HG03558 (cell line): ENCODE data around the gene SRD5A2.
"Not testable (repeated sequence)": the region's sequence is repeated elsewhere in the genome, so short reads cannot be mapped to it uniquely, and the experiment has no call there.

Experiments used
- ATAC-seq: cut with Tn5 transposase; IDR thresholded peaks from one replicate; pipeline ENCODE4 v1.9.1; 2021; ENCODE audit warnings: moderate number of reproducible peaks; ENCODE audit not compliant: unreplicated experiment; ENCODE audit errors: extremely low read depth

Gene SRD5A2

DNA sequence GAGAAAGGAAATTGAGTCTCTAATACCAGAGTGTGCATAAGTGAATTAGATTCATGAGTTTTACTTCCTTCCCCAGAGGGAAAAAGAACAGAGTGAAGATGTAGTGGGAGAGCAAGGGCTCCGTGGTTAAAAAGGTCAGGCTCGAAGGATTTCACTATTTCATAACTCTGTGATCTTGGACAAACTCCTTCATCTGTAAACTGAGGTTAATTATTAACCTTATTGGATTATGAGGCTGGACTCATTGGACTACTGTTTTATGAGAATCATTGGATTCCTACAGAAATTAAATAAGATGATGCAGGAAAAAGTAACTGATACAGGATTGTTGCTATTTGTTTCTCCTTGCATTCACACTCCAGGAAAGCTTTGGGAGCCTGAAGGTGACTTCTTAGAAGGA, 45.0 kb downstream of the SRD5A2 start:
- ATAC-seq = no peak

- ATAC-seq = no peak
Observed at GRCh38 chr2:31534636-31535035, 46.1 kb downstream of the SRD5A2 start.

GRCh38 chr2:31533036-31533435, 47.7 kb downstream of the SRD5A2 start:
- no peak for ATAC-seq

DNA sequence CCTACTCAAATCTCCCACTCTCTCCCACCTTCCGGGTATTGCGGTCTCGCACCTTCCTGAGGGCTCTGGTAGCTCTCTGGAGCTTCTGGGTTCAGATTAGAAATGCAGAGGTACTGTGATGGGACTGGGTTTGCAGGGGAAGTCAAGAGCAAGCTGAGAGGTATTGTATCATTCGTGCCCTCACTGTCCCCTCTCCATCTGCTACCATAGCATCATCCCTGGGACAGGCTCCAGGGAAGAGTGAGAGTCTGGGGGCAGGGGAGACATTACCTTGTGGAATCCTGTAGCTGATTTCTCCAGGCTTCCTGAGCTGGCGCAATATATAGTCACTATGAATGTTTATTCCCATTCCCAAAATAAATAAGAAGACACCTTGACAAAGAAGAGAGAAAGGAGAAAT, 49.6 kb downstream of the SRD5A2 start:
- no peak for ATAC-seq

DNA sequence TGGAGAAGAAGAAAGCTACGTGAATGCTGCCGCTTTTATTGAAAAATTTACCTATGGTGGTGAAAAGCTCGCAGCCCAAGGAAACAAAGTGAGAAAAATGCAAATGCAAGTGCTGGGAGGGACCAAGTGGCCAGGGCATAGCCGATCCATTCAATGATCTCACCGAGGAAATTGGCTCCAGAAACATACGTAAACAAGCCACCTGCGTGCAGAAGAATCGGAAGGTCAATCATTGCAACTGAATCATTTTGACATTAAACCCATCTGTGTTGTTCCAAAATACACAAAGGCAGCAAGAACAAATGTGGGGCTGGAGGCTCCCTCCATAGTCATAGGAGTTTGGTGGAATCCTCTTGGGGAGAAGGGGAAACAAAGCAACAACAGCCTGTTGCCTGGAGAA, 51.5 kb downstream of the SRD5A2 start:
- ATAC-seq = no peak

- ATAC-seq = no peak
Observed at GRCh38 chr2:31528823-31529222, 51.9 kb downstream of the SRD5A2 start.

GRCh38 chr2:31526946-31527732, 53.6 kb downstream of the SRD5A2 start:
- ATAC-seq = no peak

DNA sequence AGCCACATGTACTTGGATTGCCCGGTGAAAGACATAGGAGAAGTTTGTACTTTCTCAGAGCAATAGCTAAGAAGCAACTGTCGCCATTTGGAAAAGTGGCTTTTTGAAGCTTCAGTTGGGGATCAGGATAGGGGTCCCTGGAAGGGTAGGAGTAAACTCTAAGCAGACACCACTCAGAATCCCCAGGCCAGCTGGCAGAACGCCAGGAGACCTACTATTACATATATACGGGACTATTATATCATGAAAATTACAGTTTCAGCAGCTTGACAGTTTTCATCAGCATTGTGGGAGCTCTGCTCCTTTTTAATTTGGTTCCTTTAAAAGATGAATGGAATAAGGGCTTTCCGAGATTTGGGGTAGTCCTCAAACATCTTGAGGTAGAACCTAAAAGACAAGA, 54.9 kb downstream of the SRD5A2 start:
- ATAC-seq = no peak

DNA sequence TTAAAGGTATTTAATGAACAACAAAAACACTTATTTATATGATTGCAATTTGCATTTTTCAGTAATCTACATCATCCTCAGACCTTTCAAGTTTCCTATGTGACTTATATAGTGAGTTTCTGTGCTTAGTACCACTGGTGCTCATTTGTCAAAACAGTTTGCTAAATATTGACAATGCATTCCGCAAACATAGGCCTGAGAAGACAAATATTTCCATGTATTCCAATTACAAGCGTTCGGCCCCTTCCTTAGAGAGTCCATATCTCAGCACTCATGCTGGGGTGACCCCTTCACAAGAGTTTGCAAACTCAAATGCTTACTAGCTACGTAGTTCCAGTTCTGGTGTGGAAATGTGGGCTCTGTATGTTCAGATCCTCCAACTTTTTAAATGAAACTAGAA, 56.1 kb downstream of the SRD5A2 start:
- ATAC-seq = no peak

DNA sequence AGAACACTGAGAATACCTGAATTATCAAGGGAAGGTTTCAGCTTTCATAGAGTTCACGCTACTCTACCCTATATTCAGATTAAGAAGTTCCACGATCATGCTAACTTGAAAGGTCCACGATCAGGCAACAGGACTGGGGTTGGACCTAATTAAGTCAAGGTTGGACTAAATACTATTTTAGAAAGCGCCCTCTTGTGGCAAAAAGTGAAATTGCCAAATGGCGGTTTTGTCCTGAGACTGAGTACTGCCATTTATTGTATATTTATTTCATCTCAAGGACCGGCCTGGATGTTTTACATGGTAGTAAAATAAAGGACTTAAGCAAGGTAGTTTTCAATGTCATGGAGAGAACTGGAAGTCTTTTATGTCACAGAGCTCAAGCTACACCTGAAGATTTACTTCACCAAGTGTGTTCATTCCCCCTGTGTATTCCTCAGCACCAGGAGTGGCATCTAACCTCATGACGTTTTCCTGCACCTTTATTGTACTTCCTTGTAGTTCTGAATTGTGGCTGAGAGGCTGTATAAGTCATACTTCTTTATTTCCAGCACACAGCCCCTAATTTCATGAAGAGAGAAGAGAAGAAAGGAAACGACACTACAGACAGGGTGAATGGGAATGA, 56.8 kb downstream of the SRD5A2 start:
- no peak for ATAC-seq

- no peak for ATAC-seq
Observed at GRCh38 chr2:31522786-31523185, 58.0 kb downstream of the SRD5A2 start.

DNA sequence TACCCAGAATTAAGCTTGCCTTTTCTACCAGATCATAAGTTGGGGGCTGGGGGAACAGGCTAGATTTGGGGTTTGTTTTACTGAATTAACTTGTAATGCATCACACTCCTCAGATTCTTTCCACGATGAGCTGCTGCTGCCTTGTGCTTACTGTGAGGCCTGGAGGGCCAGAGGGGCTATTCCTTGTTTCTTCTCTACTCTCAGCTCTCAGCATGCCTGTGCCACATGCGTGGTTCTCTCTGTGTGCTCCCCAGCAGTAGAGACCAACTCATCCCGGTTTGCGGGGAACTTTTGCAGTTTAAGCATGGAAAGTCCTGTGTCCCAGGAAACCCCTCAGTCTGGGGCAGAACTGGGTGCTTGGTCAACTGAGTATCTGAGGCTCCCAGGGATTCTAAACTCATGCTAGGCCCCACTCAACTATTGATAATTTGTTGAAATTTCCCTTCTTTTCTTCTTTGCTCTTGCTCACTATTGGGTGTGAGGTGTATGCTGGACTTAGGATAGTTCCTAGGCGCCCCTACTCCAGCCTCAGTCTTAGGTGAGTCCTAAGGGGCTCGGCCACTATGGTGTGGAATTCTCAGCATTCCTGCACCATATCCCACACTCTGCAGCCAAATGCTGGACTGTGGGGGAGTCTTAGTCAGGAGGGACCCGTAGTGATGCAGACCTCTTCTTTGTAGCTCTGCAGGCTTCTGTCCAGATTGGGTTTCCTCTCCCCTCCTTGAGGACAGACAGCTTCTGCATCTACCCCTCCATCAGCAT, 63.1 kb downstream of the SRD5A2 start:
- no peak for ATAC-seq

- no peak for ATAC-seq
Observed at GRCh38 chr2:31515586-31515985, 65.2 kb downstream of the SRD5A2 start.

GRCh38 chr2:31513553-31513952, 67.2 kb downstream of the SRD5A2 start:
- ATAC-seq = no peak

GRCh38 chr2:31511376-31511775, 69.4 kb downstream of the SRD5A2 start:
- no peak for ATAC-seq

DNA sequence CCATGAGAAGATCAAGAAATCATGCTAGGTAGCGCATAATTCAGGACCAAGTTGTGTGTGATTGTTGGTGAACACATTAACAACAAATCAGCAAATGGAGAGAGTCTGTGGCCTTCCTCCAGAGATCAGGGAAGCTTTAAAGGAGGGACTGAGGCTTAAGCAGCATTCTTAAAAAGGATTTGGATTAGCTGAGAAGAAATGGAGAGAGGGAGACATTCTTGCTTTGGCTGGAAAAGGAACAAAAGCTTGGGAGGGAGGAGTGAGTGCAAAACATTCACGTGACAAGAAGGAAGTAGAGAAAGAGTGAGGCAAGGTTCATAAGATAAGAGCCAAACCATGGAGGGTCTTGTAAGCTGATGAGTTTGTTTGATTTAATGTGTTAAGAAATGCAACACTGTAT, 75.6 kb downstream of the SRD5A2 start:
- ATAC-seq = no peak

- ATAC-seq = no peak
Observed at GRCh38 chr2:31504311-31504710, 76.4 kb downstream of the SRD5A2 start.

DNA sequence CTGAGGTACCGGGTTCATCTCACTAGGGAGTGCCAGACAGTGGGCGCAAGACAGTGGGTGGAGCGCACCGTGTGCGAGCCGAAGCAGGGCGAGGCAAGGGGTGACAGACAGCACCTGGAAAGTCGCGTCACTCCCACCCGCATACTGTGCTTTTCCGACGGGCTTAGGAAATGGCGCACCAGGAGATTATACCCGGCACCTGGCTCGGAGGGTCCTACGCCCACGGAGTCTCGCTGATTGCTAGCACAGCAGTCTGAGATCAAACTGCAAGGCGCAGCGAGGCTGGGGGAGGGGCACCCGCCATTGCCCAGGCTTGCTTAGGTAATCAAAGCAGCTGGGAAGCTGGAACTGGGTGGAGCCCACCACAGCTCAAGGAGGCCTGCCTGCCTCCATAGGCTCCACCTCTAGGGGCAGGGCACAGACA, 84.3 kb downstream of the SRD5A2 start:
- ATAC-seq = not testable (repeated sequence)

- not testable (repeated sequence) for ATAC-seq
Observed at GRCh38 chr2:31489339-31489738, 91.4 kb downstream of the SRD5A2 start.

GRCh38 chr2:31483246-31483645, 97.5 kb downstream of the SRD5A2 start:
- no peak for ATAC-seq

DNA sequence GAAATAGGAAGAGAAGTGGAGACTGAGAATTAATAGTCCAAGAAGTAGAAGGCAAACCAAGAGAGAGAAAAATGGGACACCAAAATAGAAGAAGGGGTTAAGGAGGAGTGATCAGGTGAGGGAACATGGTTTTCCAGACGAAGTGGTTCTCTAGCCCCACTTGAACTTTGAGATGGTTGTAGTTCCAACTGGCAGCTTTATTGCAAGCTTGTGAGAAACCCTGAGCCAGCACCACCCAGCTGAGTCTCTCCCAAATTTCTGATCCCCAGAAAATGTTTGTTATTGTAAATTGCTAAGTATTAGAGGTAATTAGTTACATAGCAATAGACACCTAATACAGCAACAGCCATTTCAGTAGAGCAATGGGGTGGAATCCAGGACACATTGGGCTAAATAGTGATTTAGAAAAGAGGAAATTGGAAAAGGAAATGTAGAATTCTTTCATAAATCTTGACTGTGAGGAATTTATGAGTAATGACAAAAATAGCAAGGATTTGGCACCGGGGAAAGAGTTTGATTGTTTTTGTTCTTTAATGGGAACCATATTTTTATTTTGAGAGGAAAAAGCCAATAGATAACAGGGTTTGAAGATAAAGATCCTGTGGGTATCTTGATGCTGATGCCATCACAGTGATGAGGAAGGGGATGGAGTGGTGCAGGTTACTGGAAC, 104.1 kb downstream of the SRD5A2 start:
- ATAC-seq = no peak
